HepG2 (cell line): ENCODE measurements around the gene CASKIN1. TPM values are rescaled to one million over a fixed set of nuclear protein-coding genes. Genes with fewer than 3 reads are reported as not detected.

Experiments used
- ATAC-seq: fragments of 200-7000 bp; cut with Tn5 transposase; 3 replicates; pipeline ENCODE4 v1.9.1; 2020; ENCODE audit warnings: mild to moderate bottlenecking, moderate library complexity
- BruUV-seq: library from RNA; stranded (reverse); fragments of 400-500 nt; replicated peaks from 2 replicates; lab custom pipeline; 2021; lab: Mats Ljungman, UMichigan
- CTCF ChIA-PET: fragments of 300-600 bp; formaldehyde crosslinking; extraction: SDS; loops from one replicate; lab custom pipeline; 2021; ENCODE audit warnings: low total read pairs, inconsistent platforms, low intra/inter-chr PET ratio; lab: Yijun Ruan, JAX
- POLR2A ChIA-PET: fragments of 350-600 bp; sonication (Branson Sonifier 250); formaldehyde crosslinking; loops from one replicate; lab custom pipeline; 2020; ENCODE audit warnings: antibody characterized with exemption, inconsistent platforms; lab: Yijun Ruan, JAX
- DNase-seq: peaks from one replicate; pipeline ENCODE4 v3.0.0-alpha.2; 2015; ENCODE audit warnings: low spot score
- FAIRE-seq: peaks from 3 replicates; lab custom pipeline; 2011; peaks lifted over from hg19 to GRCh38; lab: Jason Lieb, UNC
- H2AFZ ChIP-seq: one replicate; pipeline ENCODE4 v1.6.1; 2011; ENCODE audit warnings: low read length, inconsistent platforms
- H3K27ac ChIP-seq: fragments of 300-600 bp; 3 replicates; pipeline ENCODE4 v1.8.0; 2011; ENCODE audit warnings: mixed run types, mild to moderate bottlenecking, mixed read lengths, low read length, inconsistent platforms; ENCODE audit not compliant: insufficient read depth; ENCODE audit errors: extremely low read length
- H3K27me3 ChIP-seq, 2 experiments: fragments of 200-600 bp in 1 of 2; 2 replicates in 1 of 2; 3 replicates in 1 of 2; pipeline versions ENCODE4 v1.6.0 to v1.8.0; 2011; ENCODE audit warnings: low read length in 2 of 2, mild to moderate bottlenecking in 2 of 2, moderate library complexity in 2 of 2, inconsistent platforms in 1 of 2; ENCODE audit not compliant: insufficient read depth in 2 of 2, control insufficient read depth in 1 of 2
- H3K36me3 ChIP-seq, 2 experiments: fragments of 200-600 bp in 1 of 2; replicated peaks in 1 of 2; 2 replicates in 1 of 2; 3 replicates in 1 of 2; pipeline versions ENCODE4 v1.5.1 to v1.8.0; 2011; ENCODE audit warnings: low read length in 2 of 2, inconsistent platforms in 1 of 2; ENCODE audit not compliant: insufficient read depth in 2 of 2, control insufficient read depth in 1 of 2
- H3K4me1 ChIP-seq: 2 replicates; pipeline ENCODE4 v1.5.1; 2012; ENCODE audit warnings: low read length, inconsistent platforms; ENCODE audit not compliant: insufficient read depth
- H3K4me2 ChIP-seq: 2 replicates; pipeline ENCODE4 v1.6.0; 2011; ENCODE audit warnings: low read depth, low read length, inconsistent platforms
- H3K4me3 ChIP-seq, 3 experiments: fragments of 200-600 bp in 1 of 3; sonication (generic), shearing (Covaris generic) in 1 of 3; replicated peaks in 1 of 3; 2 replicates each; pipeline ENCODE4 v1.5.1; 2011 to 2016; ENCODE audit warnings: low read length in 3 of 3, inconsistent platforms in 2 of 3, low read depth in 2 of 3, mild to moderate bottlenecking in 2 of 3, control low read depth in 1 of 3, mixed read lengths in 1 of 3; ENCODE audit not compliant: insufficient read depth in 1 of 3
- H3K79me2 ChIP-seq: one replicate; pipeline ENCODE4 v1.6.1; 2011; ENCODE audit warnings: low read length, inconsistent platforms; ENCODE audit not compliant: insufficient read depth
- H3K9ac ChIP-seq: 2 replicates; pipeline ENCODE4 v1.6.0; 2011; ENCODE audit warnings: mild to moderate bottlenecking, low read depth, low read length, inconsistent platforms; ENCODE audit not compliant: insufficient read depth
- H3K9me3 ChIP-seq: 2 replicates; pipeline ENCODE4 v1.5.1; 2012; ENCODE audit warnings: mild to moderate bottlenecking, low read length
- H4K20me1 ChIP-seq: 2 replicates; pipeline ENCODE4 v1.6.0; 2011; ENCODE audit warnings: inconsistent platforms, mild to moderate bottlenecking, low read length, moderate library complexity; ENCODE audit not compliant: insufficient read depth
- CEBPB ChIP-seq: IDR thresholded peaks from 2 replicates; pipeline ENCODE4 v1.6.1; 2011; ENCODE audit warnings: low read depth, low read length, improper control_type of control experiment, borderline replicate concordance
- CEBPG ChIP-seq: IDR thresholded peaks from 2 replicates; pipeline ENCODE4 v1.6.1; 2016
- DMAP1 ChIP-seq: IDR thresholded peaks from 2 replicates; pipeline ENCODE4 v1.6.1; 2016
- HES4 ChIP-seq: sonication (generic); formaldehyde crosslinking; IDR thresholded peaks from 2 replicates; pipeline ENCODE4 v1.9.0; 2021; ENCODE audit warnings: mild to moderate bottlenecking, missing genetic modification reagents, borderline replicate concordance
- HNF4G ChIP-seq, 2 experiments: sonication (generic) in 1 of 2; formaldehyde crosslinking in 1 of 2; IDR thresholded peaks; 2 replicates each; pipeline versions ENCODE4 v1.4.0 to v1.6.1; 2011 to 2020; ENCODE audit warnings: borderline replicate concordance in 2 of 2, low read depth in 2 of 2, mild to moderate bottlenecking in 2 of 2, low read length in 1 of 2, missing genetic modification reagents in 1 of 2, moderate library complexity in 1 of 2
- HOXA3 ChIP-seq: sonication (generic); formaldehyde crosslinking; IDR thresholded peaks from 2 replicates; pipeline ENCODE4 v1.5.0; 2020; ENCODE audit warnings: missing genetic modification reagents
- IKZF1 ChIP-seq: fragments of 450-650 bp; IDR thresholded peaks from 2 replicates; pipeline ENCODE4 v1.7.1; 2016
- KAT7 ChIP-seq: IDR thresholded peaks from 2 replicates; pipeline ENCODE4 v1.6.1; 2018; ENCODE audit warnings: borderline replicate concordance, missing compliant biosample characterization
- MTF1 ChIP-seq: sonication (generic); formaldehyde crosslinking; IDR thresholded peaks from 2 replicates; pipeline ENCODE4 v1.5.0; 2020; ENCODE audit warnings: missing genetic modification reagents
- NCOA2 ChIP-seq: sonication (generic); formaldehyde crosslinking; IDR thresholded peaks from 2 replicates; pipeline ENCODE4 v1.8.0; 2022; ENCODE audit warnings: inconsistent platforms
- NCOR1 ChIP-seq: fragments of 200-600 bp; sonication (generic); IDR thresholded peaks from 2 replicates; pipeline ENCODE4 v1.7.0; 2017; ENCODE audit warnings: antibody characterized with exemption, low read length, borderline replicate concordance
- RBFOX2 ChIP-seq: fragments of 200-400 bp; formaldehyde crosslinking; IDR thresholded peaks from 2 replicates; pipeline ENCODE4 v1.6.1; 2017; ENCODE audit warnings: low read depth, mild to moderate bottlenecking, low read length
- SALL2 ChIP-seq: sonication (generic); formaldehyde crosslinking; IDR thresholded peaks from 2 replicates; pipeline ENCODE4 v1.8.1; 2023; ENCODE audit warnings: mild to moderate bottlenecking, missing genetic modification reagents, inconsistent platforms
- SOX5 ChIP-seq: IDR thresholded peaks from 2 replicates; pipeline ENCODE4 v1.6.1; 2016; ENCODE audit warnings: borderline replicate concordance
- TOPORS ChIP-seq: sonication (generic); formaldehyde crosslinking; IDR thresholded peaks from 2 replicates; pipeline ENCODE4 v1.8.0; 2023; ENCODE audit warnings: mild to moderate bottlenecking, missing genetic modification reagents
- ZFP36L1 ChIP-seq: sonication (generic); formaldehyde crosslinking; IDR thresholded peaks from 2 replicates; pipeline ENCODE4 v1.8.0; 2022; ENCODE audit warnings: mild to moderate bottlenecking, missing genetic modification reagents, moderate library complexity
- ZNF17 ChIP-seq: sonication (generic); formaldehyde crosslinking; IDR thresholded peaks from 2 replicates; pipeline ENCODE4 v1.5.0; 2020; ENCODE audit warnings: mild to moderate bottlenecking, missing genetic modification reagents
- ZNF354B ChIP-seq: sonication (generic); formaldehyde crosslinking; IDR thresholded peaks from 2 replicates; pipeline ENCODE4 v1.8.0; 2022; ENCODE audit warnings: mild to moderate bottlenecking, missing genetic modification reagents
- ZNF543 ChIP-seq: sonication (generic); formaldehyde crosslinking; IDR thresholded peaks from 2 replicates; pipeline ENCODE4 v1.4.0; 2020; ENCODE audit warnings: mild to moderate bottlenecking, missing genetic modification reagents
- ZNF567 ChIP-seq: sonication (generic); formaldehyde crosslinking; IDR thresholded peaks from 2 replicates; pipeline ENCODE4 v1.8.1; 2023; ENCODE audit warnings: mild to moderate bottlenecking, missing genetic modification reagents, borderline replicate concordance
- WGBS: methylation state at CpG from one replicate; pipeline ENCODE4 v1.1.6; 2017; ENCODE audit warnings: low lambda C conversion rate; 5-methylcytosine and 5-hydroxymethylcytosine counted together
- in situ Hi-C: cut with HindIII; loops from 2 replicates; pipeline ENCODE4 v1.10.0; 2017; ENCODE audit warnings: low pct_unique_long_range_greater_than_20kb; ENCODE audit not compliant: extremely low pct_ligation_motif_present
- intact Hi-C: fragments of 100-400 bp; cut with micrococcal nuclease; formaldehyde crosslinking; loops from one replicate; pipeline ENCODE4 v1.10.0; 2022; ENCODE audit not compliant: unreplicated experiment
- polyA plus RNA-seq, 8 experiments: library from polyadenylated mRNA; depleted of rRNA in 3 of 8; stranded (reverse) in 7 of 8; unstranded in 1 of 8; fragments of >200 nt; fragmentation: Illumina TruSeq in 4 of 8; extraction: Trizol in 4 of 8; gene quantifications; 2 replicates each; pipeline versions ENCODE4 v1.2.1 to v1.2.3, GENCODE V29; 2011 to 2016; ENCODE audit warnings: low read depth in 4 of 8, missing spikeins in 1 of 8, mixed read lengths in 1 of 8; ENCODE audit not compliant: insufficient read depth in 1 of 8
- total RNA-seq, 5 experiments: library from RNA; depleted of rRNA; stranded (reverse); fragments of >200 nt; fragmentation: Illumina TruSeq; extraction: Trizol; gene quantifications; 2 replicates each; pipeline ENCODE4 v1.2.3, GENCODE V29; 2016; ENCODE audit warnings: low read depth in 1 of 5

The CASKIN1 gene
- total and polyA plus RNA-seq, 2 of the 13 experiments (the other 11 are each of a cell fraction or from before 2014, with no cell fraction given): 1.2 to 2.2 TPM

- CTCF ChIA-PET: no interaction called here
- in situ Hi-C loops: no loop called here
- peaks cover 14% of the 10 kb centered on the region for H3K79me2 ChIP-seq
- intact Hi-C loops: no loop called here
- peaks cover 37% of the 10 kb centered on the region for H3K4me1 ChIP-seq
- H3K9ac ChIP-seq: no peak overlapping the region
- BruUV-seq: no TSS peak
- H2AFZ ChIP-seq: no peak overlapping the region
- H3K27ac ChIP-seq: no peak overlapping the region
- no peaks in the 10 kb centered on the region for H3K9me3 ChIP-seq
- no peak overlapping the region for H3K4me2 ChIP-seq
- DNase-seq (no peak), FAIRE-seq (no peak), ATAC-seq (no peak)
- TF ChIP-seq RBFOX2 (peak; percentile 45; the same call in 1 of the 2 replicates), NCOA2 (no peak)
- no peak overlapping the region for H3K4me3 ChIP-seq
- H4K20me1 ChIP-seq: peaks cover 3% of the 10 kb centered on the region; the same call in 1 of the 2 replicates
- peaks cover 16 to 31% of the 10 kb centered on the region in 2 experiments; a peak in 3 of 5 replicates for H3K36me3 ChIP-seq
- 95% methylated on average over 11 of the region's 18 CpGs for WGBS
- H3K27me3 ChIP-seq: no peaks in the 10 kb centered on the region
- POLR2A ChIA-PET: interaction anchor here (2.2 to 2.9 kb wide), 2 partner anchors 10 to 12 kb away, joined by 8 to 12 read pairs; partner anchors contain the start of gene TRAF7
Observed at GRCh38 chr16:2167068-2167638, 29.3 kb downstream of the CASKIN1 start.

GRCh38 chr16:2166263-2167067, 29.9 kb downstream of the CASKIN1 start:
- no peak overlapping the region for H3K9ac ChIP-seq
- FAIRE-seq (no peak), ATAC-seq (no peak), DNase-seq (no peak)
- H4K20me1 ChIP-seq: peaks cover 10% of the 10 kb centered on the region; the same call in 1 of the 2 replicates
- intact Hi-C loops (no loop called here), in situ Hi-C loops (no loop called here)
- H2AFZ ChIP-seq: no peak overlapping the region
- H3K9me3 ChIP-seq: no peaks in the 10 kb centered on the region
- peaks cover 13 to 31% of the 10 kb centered on the region in 2 experiments; a peak in 3 of 5 replicates for H3K36me3 ChIP-seq
- ChIA-PET POLR2A (interaction anchor here (2.2 to 2.9 kb wide), 2 partner anchors 9 to 11 kb away, joined by 8 to 12 read pairs; partner anchors contain the start of gene TRAF7), CTCF (no interaction called here)
- H3K27me3 ChIP-seq: no peaks in the 10 kb centered on the region
- peaks cover 20% of the 10 kb centered on the region for H3K79me2 ChIP-seq
- no peak overlapping the region for H3K4me3 ChIP-seq
- no TSS peak for BruUV-seq
- WGBS: 90% methylated on average over 16 of the region's 17 CpGs
- peaks cover 43% of the 10 kb centered on the region for H3K4me1 ChIP-seq
- H3K4me2 ChIP-seq: no peak overlapping the region
- H3K27ac ChIP-seq: no peak overlapping the region
- TF ChIP-seq ZNF17 (CRISPR knock-in tag): no peak
- peak; percentile 10; the same call in 1 of the 2 replicates for TF ChIP-seq HOXA3 (CRISPR knock-in tag)
- no peak for TF ChIP-seq SALL2 (CRISPR knock-in tag)
- TF ChIP-seq TOPORS (CRISPR knock-in tag): no peak
- TF ChIP-seq ZFP36L1 (CRISPR knock-in tag): no peak
- TF ChIP-seq CEBPB: peak; percentile 24; the same call in 1 of the 2 replicates
- no peak for TF ChIP-seq KAT7
- TF ChIP-seq HES4 (CRISPR knock-in tag): no peak
- no peak for TF ChIP-seq ZNF354B (CRISPR knock-in tag)
- TF ChIP-seq SOX5 (CRISPR knock-in tag): no peak
- no peak for TF ChIP-seq IKZF1
- TF ChIP-seq NCOR1: no peak
- TF ChIP-seq ZNF543 (CRISPR knock-in tag): no peak
- no peak for TF ChIP-seq ZNF567 (CRISPR knock-in tag)
- no peak for TF ChIP-seq MTF1 (CRISPR knock-in tag)
- TF ChIP-seq DMAP1: no peak
- TF ChIP-seq CEBPG: peak; percentile 51; the same call in 1 of the 2 replicates
- no peak for TF ChIP-seq HNF4G (IDR thresholded peaks at IDR 0.05; ENCODE audit: borderline replicate concordance, low read depth, low read length)
- no peak for TF ChIP-seq HNF4G (CRISPR knock-in tag; IDR thresholded peaks at IDR 0.05; ENCODE audit: borderline replicate concordance, low read depth)
